HepG2 (cell line): ENCODE results near the gene SPATC1L. TPM values are rescaled to one million over a fixed set of nuclear protein-coding genes. Genes with fewer than 3 reads are reported as not detected.
A peak's percentile ranks its signal among the peaks of the same experiment; 100 is the strongest.

ENCODE experiments used
- AHR ChIP-seq: IDR thresholded peaks from 2 replicates; pipeline ENCODE4 v1.6.1; 2018; ENCODE audit warnings: missing genetic modification reagents, missing compliant biosample characterization
- ASH2L ChIP-seq: fragments of 300-600, 200-600 bp; sonication (generic); IDR thresholded peaks from 2 replicates; pipeline ENCODE4 v1.7.0; 2017; ENCODE audit warnings: low read depth, mild to moderate bottlenecking, moderate library complexity, mixed read lengths, low read length; ENCODE audit not compliant: insufficient read length
- CENPX ChIP-seq: sonication (generic); formaldehyde crosslinking; IDR thresholded peaks from 2 replicates; pipeline ENCODE4 v1.9.0; 2021; ENCODE audit warnings: mild to moderate bottlenecking, missing genetic modification reagents, moderate library complexity
- DR1 ChIP-seq: sonication (generic); formaldehyde crosslinking; IDR thresholded peaks from 2 replicates; pipeline ENCODE4 v1.8.0; 2021; ENCODE audit warnings: mild to moderate bottlenecking, missing genetic modification reagents, inconsistent platforms
- ELF3 ChIP-seq: IDR thresholded peaks from 2 replicates; pipeline ENCODE4 v1.6.1; 2016; ENCODE audit warnings: missing genetic modification reagents, missing compliant biosample characterization
- HCFC1 ChIP-seq: fragments of 150-350 bp; IDR thresholded peaks from 2 replicates; pipeline ENCODE4 v1.6.1; 2014; ENCODE audit warnings: low read depth, low read length
- KDM1A ChIP-seq: IDR thresholded peaks from 2 replicates; pipeline ENCODE4 v1.6.1; 2016; ENCODE audit warnings: missing compliant biosample characterization
- MXD1 ChIP-seq: sonication (generic); formaldehyde crosslinking; IDR thresholded peaks from 2 replicates; pipeline ENCODE4 v1.4.0; 2020; ENCODE audit warnings: mild to moderate bottlenecking, missing genetic modification reagents
- MZF1 ChIP-seq: sonication (generic); formaldehyde crosslinking; IDR thresholded peaks from 2 replicates; pipeline ENCODE4 v1.8.1; 2023; ENCODE audit warnings: mild to moderate bottlenecking, missing genetic modification reagents, borderline replicate concordance
- PRDM15 ChIP-seq: sonication (generic); formaldehyde crosslinking; IDR thresholded peaks from 2 replicates; pipeline ENCODE4 v1.4.0; 2020; ENCODE audit warnings: missing genetic modification reagents
- RCOR2 ChIP-seq: IDR thresholded peaks from 2 replicates; pipeline ENCODE4 v1.6.1; 2016; ENCODE audit warnings: missing biosample characterization, missing genetic modification reagents
- SP4 ChIP-seq: sonication (generic); formaldehyde crosslinking; IDR thresholded peaks from 2 replicates; pipeline ENCODE4 v1.8.1; 2023; ENCODE audit warnings: mild to moderate bottlenecking, missing genetic modification reagents
- TOPORS ChIP-seq: sonication (generic); formaldehyde crosslinking; IDR thresholded peaks from 2 replicates; pipeline ENCODE4 v1.8.0; 2023; ENCODE audit warnings: mild to moderate bottlenecking, missing genetic modification reagents
- XBP1 ChIP-seq: sonication (generic); formaldehyde crosslinking; IDR thresholded peaks from 2 replicates; pipeline ENCODE4 v1.5.0; 2020; ENCODE audit warnings: missing genetic modification reagents
- ZBTB39 ChIP-seq: sonication (generic); formaldehyde crosslinking; IDR thresholded peaks from 2 replicates; pipeline ENCODE4 v1.5.0; 2020; ENCODE audit warnings: missing genetic modification reagents
- ZBTB7A ChIP-seq: sonication (generic); formaldehyde crosslinking; IDR thresholded peaks from 2 replicates; pipeline ENCODE4 v1.8.0; 2022; ENCODE audit warnings: mild to moderate bottlenecking, missing genetic modification reagents
- ZNF180 ChIP-seq: sonication (generic); formaldehyde crosslinking; IDR thresholded peaks from 2 replicates; pipeline ENCODE4 v1.4.0; 2020; ENCODE audit warnings: low read depth, missing genetic modification reagents, borderline replicate concordance
- ZNF260 ChIP-seq: sonication (generic); formaldehyde crosslinking; IDR thresholded peaks from 2 replicates; pipeline ENCODE4 v1.4.0; 2020; ENCODE audit warnings: missing genetic modification reagents, low read depth, mild to moderate bottlenecking, borderline replicate concordance
- ZNF354B ChIP-seq: sonication (generic); formaldehyde crosslinking; IDR thresholded peaks from 2 replicates; pipeline ENCODE4 v1.8.0; 2022; ENCODE audit warnings: mild to moderate bottlenecking, missing genetic modification reagents
- ZNF790 ChIP-seq: sonication (generic); formaldehyde crosslinking; IDR thresholded peaks from 2 replicates; pipeline ENCODE4 v1.8.0; 2022; ENCODE audit warnings: missing genetic modification reagents, mild to moderate bottlenecking, borderline replicate concordance
- ZSCAN5A ChIP-seq: sonication (generic); formaldehyde crosslinking; IDR thresholded peaks from 2 replicates; pipeline ENCODE4 v1.8.0; 2022; ENCODE audit warnings: mild to moderate bottlenecking, missing genetic modification reagents, borderline replicate concordance
- polyA plus RNA-seq, 8 experiments: library from polyadenylated mRNA; depleted of rRNA in 3 of 8; stranded (reverse) in 7 of 8; unstranded in 1 of 8; fragments of >200 nt; fragmentation: Illumina TruSeq in 4 of 8; extraction: Trizol in 4 of 8; gene quantifications; 2 replicates each; pipeline versions ENCODE4 v1.2.1 to v1.2.3, GENCODE V29; 2011 to 2016; ENCODE audit warnings: low read depth in 4 of 8, missing spikeins in 1 of 8, mixed read lengths in 1 of 8; ENCODE audit not compliant: insufficient read depth in 1 of 8
- total RNA-seq, 5 experiments: library from RNA; depleted of rRNA; stranded (reverse); fragments of >200 nt; fragmentation: Illumina TruSeq; extraction: Trizol; gene quantifications; 2 replicates each; pipeline ENCODE4 v1.2.3, GENCODE V29; 2016; ENCODE audit warnings: low read depth in 1 of 5
- TF ChIP-seq, protein P1 (sequence below): sonication (generic); formaldehyde crosslinking; conservative IDR thresholded peaks from 2 replicates; pipeline ENCODE4 v1.8.1; 2023; ENCODE audit warnings: missing genetic modification reagents

The SPATC1L gene
- total and polyA plus RNA-seq, 2 of the 13 experiments (the other 11 are each of a cell fraction or from before 2014, with no cell fraction given): 1.4 to 3.3 TPM

DNA sequence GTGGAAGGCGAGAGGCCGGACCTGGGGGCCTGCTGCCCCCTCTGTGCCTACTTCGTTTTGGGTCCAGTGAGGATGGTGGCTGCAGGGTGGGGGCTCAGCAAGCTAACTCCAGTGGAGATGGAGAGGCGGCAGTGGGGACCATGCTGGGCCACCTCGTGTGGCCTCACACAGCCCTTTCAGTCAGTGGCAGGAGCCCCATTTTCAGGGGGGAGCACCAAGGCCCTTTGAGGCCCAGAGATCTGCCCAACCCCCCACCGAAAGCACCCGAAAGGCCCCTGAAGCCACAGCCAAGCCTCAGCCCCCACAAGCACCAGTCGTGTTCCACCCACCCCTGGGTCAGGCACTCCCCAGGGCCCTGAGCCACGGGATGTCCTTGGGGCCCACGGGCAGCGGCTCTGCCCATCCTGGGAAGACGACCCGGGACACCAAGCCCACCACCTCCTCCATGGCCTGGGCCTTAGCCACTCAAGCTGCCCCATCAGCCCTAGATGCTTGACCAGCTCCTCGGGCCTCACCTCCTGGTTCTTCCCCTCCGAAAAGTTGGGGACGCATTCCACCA is 29.2 kb downstream of the SPATC1L start (continued):
- TF ChIP-seq PRDM15: no peak
- no peak; the same call in 1 of the 2 replicates for TF ChIP-seq ZNF790 (CRISPR knock-in tag)
- TF ChIP-seq ASH2L: no peak
- TF ChIP-seq ZBTB39 (CRISPR knock-in tag): peak; percentile 60; the same call in 1 of the 2 replicates
- TF ChIP-seq ELF3 (CRISPR knock-in tag): no peak
- no peak for TF ChIP-seq AHR
- TF ChIP-seq, protein P1, sequence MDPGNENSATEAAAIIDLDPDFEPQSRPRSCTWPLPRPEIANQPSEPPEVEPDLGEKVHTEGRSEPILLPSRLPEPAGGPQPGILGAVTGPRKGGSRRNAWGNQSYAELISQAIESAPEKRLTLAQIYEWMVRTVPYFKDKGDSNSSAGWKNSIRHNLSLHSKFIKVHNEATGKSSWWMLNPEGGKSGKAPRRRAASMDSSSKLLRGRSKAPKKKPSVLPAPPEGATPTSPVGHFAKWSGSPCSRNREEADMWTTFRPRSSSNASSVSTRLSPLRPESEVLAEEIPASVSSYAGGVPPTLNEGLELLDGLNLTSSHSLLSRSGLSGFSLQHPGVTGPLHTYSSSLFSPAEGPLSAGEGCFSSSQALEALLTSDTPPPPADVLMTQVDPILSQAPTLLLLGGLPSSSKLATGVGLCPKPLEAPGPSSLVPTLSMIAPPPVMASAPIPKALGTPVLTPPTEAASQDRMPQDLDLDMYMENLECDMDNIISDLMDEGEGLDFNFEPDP (CRISPR knock-in tag): 0 out of 2 replicates have a peak, but pooled peaks have one; percentile 15
- no peak for TF ChIP-seq MZF1
- TF ChIP-seq HCFC1: no peak
- 0 out of 2 replicates have a peak, but pooled peaks have one; percentile 60 for TF ChIP-seq TOPORS
- TF ChIP-seq DR1 (CRISPR knock-in tag): no peak
- TF ChIP-seq ZBTB7A (CRISPR knock-in tag): no peak
- TF ChIP-seq RCOR2: no peak
- TF ChIP-seq ZNF354B: 0 out of 2 replicates have a peak, but pooled peaks have one; percentile 61
- TF ChIP-seq XBP1 (CRISPR knock-in tag): no peak
- no peak for TF ChIP-seq MXD1 (CRISPR knock-in tag)
- TF ChIP-seq ZNF260 (CRISPR knock-in tag): no peak
- TF ChIP-seq CENPX (CRISPR knock-in tag): no peak
- no peak for TF ChIP-seq KDM1A (CRISPR knock-in tag)
- TF ChIP-seq SP4: no peak; the same call in 1 of the 2 replicates
- TF ChIP-seq ZSCAN5A (CRISPR knock-in tag): no peak
- no peak for TF ChIP-seq ZNF180 (CRISPR knock-in tag)
